ENCODE data around the gene PIP5K1B.

DNA sequence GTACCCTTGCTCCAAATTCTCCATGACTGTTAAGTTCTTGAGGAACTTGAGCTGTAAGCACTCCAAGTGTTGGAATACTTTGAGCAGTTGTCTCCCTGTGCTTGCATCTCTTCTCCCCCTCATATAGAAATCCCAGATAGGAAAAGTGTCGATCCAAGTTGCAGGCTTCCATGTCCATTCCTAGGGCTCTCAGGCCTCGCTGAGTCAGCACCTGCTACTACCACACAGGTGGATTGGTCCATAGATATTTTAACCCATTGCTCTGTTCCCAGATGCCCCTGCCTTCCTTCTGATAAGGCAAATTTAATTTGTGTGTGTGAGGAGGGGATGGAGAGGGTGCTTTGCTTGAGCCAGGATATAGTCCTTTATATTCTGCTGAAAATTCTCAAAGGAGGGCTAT is 95.8 kb downstream of the PIP5K1B start:
- TF ChIP-seq, protein P1, sequence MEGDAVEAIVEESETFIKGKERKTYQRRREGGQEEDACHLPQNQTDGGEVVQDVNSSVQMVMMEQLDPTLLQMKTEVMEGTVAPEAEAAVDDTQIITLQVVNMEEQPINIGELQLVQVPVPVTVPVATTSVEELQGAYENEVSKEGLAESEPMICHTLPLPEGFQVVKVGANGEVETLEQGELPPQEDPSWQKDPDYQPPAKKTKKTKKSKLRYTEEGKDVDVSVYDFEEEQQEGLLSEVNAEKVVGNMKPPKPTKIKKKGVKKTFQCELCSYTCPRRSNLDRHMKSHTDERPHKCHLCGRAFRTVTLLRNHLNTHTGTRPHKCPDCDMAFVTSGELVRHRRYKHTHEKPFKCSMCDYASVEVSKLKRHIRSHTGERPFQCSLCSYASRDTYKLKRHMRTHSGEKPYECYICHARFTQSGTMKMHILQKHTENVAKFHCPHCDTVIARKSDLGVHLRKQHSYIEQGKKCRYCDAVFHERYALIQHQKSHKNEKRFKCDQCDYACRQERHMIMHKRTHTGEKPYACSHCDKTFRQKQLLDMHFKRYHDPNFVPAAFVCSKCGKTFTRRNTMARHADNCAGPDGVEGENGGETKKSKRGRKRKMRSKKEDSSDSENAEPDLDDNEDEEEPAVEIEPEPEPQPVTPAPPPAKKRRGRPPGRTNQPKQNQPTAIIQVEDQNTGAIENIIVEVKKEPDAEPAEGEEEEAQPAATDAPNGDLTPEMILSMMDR (IDR thresholded peaks at IDR 0.05; ENCODE audit: low read length) = no peak
- TF ChIP-seq EZH2 (IDR thresholded peaks at IDR 0.05; ENCODE audit: borderline replicate concordance, low read length) = no peak
